ENCODE results near the gene MGAT4B. TPM values are rescaled to one million over a fixed set of nuclear protein-coding genes. Genes with fewer than 3 reads are reported as not detected.
"Not testable (repeated sequence)": the region's sequence is repeated elsewhere in the genome, so short reads cannot be mapped to it uniquely, and the experiment has no call there.

The MGAT4B gene
- total and polyA plus RNA-seq, 2 of the 13 experiments (the other 11 are each of a cell fraction or from before 2014, with no cell fraction given) = 93.5 to 130 TPM

- no peak for DNase-seq (ENCODE audit: low spot score)
- POLR2A ChIA-PET = no interaction called here
- BruUV-seq (replicated peaks) = no TSS peak
- H3K36me3 ChIP-seq (replicated peaks in 1 of 2; ENCODE audit: control insufficient read depth in 1 of 2, insufficient read depth in 2 of 2, low read length in 2 of 2) = peaks cover 0 to 1% of the 10 kb centered on the region in 2 experiments; a peak in 1 of 5 replicates
- H3K4me3 ChIP-seq (replicated peaks in 1 of 3; ENCODE audit: insufficient read depth in 1 of 3, low read depth in 2 of 3, low read length in 3 of 3) = no peak overlapping the region
- CTCF ChIA-PET (ENCODE audit: low intra/inter-chr PET ratio, low total read pairs) = no interaction called here
- no peak overlapping the region; the same call in 1 of the 2 replicates for H3K4me2 ChIP-seq (ENCODE audit: low read depth, low read length)
- H3K9me3 ChIP-seq (ENCODE audit: low read length) = no peaks in the 10 kb centered on the region
- WGBS (ENCODE audit: low lambda C conversion rate) = 73% methylated on average over 4 of the region's 15 CpGs
- H4K20me1 ChIP-seq (ENCODE audit: insufficient read depth, low read length) = no peaks in the 10 kb centered on the region
- H3K4me1 ChIP-seq (ENCODE audit: insufficient read depth, low read length) = peaks cover 53% of the 10 kb centered on the region
- H3K9ac ChIP-seq (ENCODE audit: insufficient read depth, low read depth, low read length) = no peak overlapping the region
- no peaks in the 10 kb centered on the region for H3K27me3 ChIP-seq (ENCODE audit: control insufficient read depth in 1 of 2, insufficient read depth in 2 of 2, low read length in 2 of 2)
- H3K79me2 ChIP-seq (ENCODE audit: insufficient read depth, low read length) = no peaks in the 10 kb centered on the region
- no peak overlapping the region for H3K27ac ChIP-seq (ENCODE audit: extremely low read length, insufficient read depth, low read length)
- no peak for TF ChIP-seq MLXIP (CRISPR knock-in tag; IDR thresholded peaks at IDR 0.05; ENCODE audit: borderline replicate concordance)
- TF ChIP-seq AGO2 (optimal IDR thresholded peaks at IDR 0.05; ENCODE audit: low read depth, low read length) = peak; percentile 45
- TF ChIP-seq AGO1 (IDR thresholded peaks at IDR 0.05; ENCODE audit: low read depth, low read length, poor library complexity, severe bottlenecking) = peak; percentile 17
- TF ChIP-seq RBM22 (optimal IDR thresholded peaks at IDR 0.05; ENCODE audit: low read length) = peak; percentile 16
- no peak for FAIRE-seq
- no peak for ATAC-seq
- in situ Hi-C loops (cut with HindIII; ENCODE audit: extremely low pct_ligation_motif_present, low pct_unique_long_range_greater_than_20kb) (no loop called here), intact Hi-C loops (cut with micrococcal nuclease; ENCODE audit: unreplicated experiment) (no loop called here)
- H2AFZ ChIP-seq (ENCODE audit: low read length) = no peak overlapping the region
Observed at GRCh38 chr5:179791881-179792611, 14.6 kb downstream of the MGAT4B start.

GRCh38 chr5:179789278-179789677 is 17.4 kb downstream of the MGAT4B start:
- CTCF ChIA-PET (ENCODE audit: low intra/inter-chr PET ratio, low total read pairs); H3K27ac ChIP-seq (ENCODE audit: extremely low read length, insufficient read depth, low read length); H3K4me2 ChIP-seq (ENCODE audit: low read depth, low read length); ATAC-seq; intact Hi-C loops (cut with micrococcal nuclease; ENCODE audit: unreplicated experiment); H3K36me3 ChIP-seq (replicated peaks in 1 of 2; ENCODE audit: control insufficient read depth in 1 of 2, insufficient read depth in 2 of 2, low read length in 2 of 2); FAIRE-seq; H2AFZ ChIP-seq (ENCODE audit: low read length); H3K9ac ChIP-seq (ENCODE audit: insufficient read depth, low read depth, low read length); H4K20me1 ChIP-seq (ENCODE audit: insufficient read depth, low read length); POLR2A ChIA-PET; DNase-seq (ENCODE audit: low spot score); H3K79me2 ChIP-seq (ENCODE audit: insufficient read depth, low read length); H3K9me3 ChIP-seq (ENCODE audit: low read length); H3K27me3 ChIP-seq (ENCODE audit: control insufficient read depth in 1 of 2, insufficient read depth in 2 of 2, low read length in 2 of 2); BruUV-seq (replicated peaks); in situ Hi-C loops (cut with HindIII; ENCODE audit: extremely low pct_ligation_motif_present, low pct_unique_long_range_greater_than_20kb); H3K4me3 ChIP-seq (replicated peaks in 1 of 3; ENCODE audit: insufficient read depth in 1 of 3, low read depth in 2 of 3, low read length in 3 of 3): not testable (repeated sequence)
- 98% methylated on average over 9 of the region's 9 CpGs for WGBS (ENCODE audit: low lambda C conversion rate)
- peaks cover 36% of the 10 kb centered on the region for H3K4me1 ChIP-seq (ENCODE audit: insufficient read depth, low read length)

All from HepG2 (cell line).